ENCODE measurements around the gene CTNNA2. TPM values are rescaled to one million over a fixed set of nuclear protein-coding genes. Genes with fewer than 3 reads are reported as not detected.

Gene CTNNA2
- total RNA-seq, 2 experiments from 2014 or later, result not detected

- Mint-ChIP-seq H3K4me3 (no peak overlapping the region), H3K27ac (no peak overlapping the region), H3K27me3 (no peaks in the 10 kb centered on the region), H3K9me3 (no peaks in the 10 kb centered on the region), H3K36me3 (ENCODE audit: low read depth) (no peaks in the 10 kb centered on the region), H3K4me1 (no peaks in the 10 kb centered on the region)
- ChIA-PET CTCF (no interaction called here), POLR2A (no interaction called here)
- no peak for DNase-seq
These were observed 537.4 kb downstream of the CTNNA2 start for GRCh38 chr2:80050246-80050645.

- no peak overlapping the region for H3K27ac Mint-ChIP-seq
- H3K4me3 Mint-ChIP-seq, result no peak overlapping the region
- DNase-seq, result no peak
- ChIA-PET CTCF (no interaction called here), POLR2A (no interaction called here)
- H3K36me3 Mint-ChIP-seq (ENCODE audit: low read depth), result no peaks in the 10 kb centered on the region
- no peaks in the 10 kb centered on the region for H3K9me3 Mint-ChIP-seq
- no peaks in the 10 kb centered on the region for H3K4me1 Mint-ChIP-seq
- no peaks in the 10 kb centered on the region for H3K27me3 Mint-ChIP-seq
These were observed 540.9 kb downstream of the CTNNA2 start for GRCh38 chr2:80053522-80054345.

- Mint-ChIP-seq H3K4me1 (no peaks in the 10 kb centered on the region), H3K27me3 (no peaks in the 10 kb centered on the region), H3K4me3 (no peak overlapping the region), H3K9me3 (no peaks in the 10 kb centered on the region), H3K36me3 (ENCODE audit: low read depth) (no peaks in the 10 kb centered on the region), H3K27ac (no peak overlapping the region)
- ChIA-PET POLR2A (no interaction called here), CTCF (no interaction called here)
- no peak for DNase-seq
These were observed 541.5 kb downstream of the CTNNA2 start for GRCh38 chr2:80054346-80054675.

DNA sequence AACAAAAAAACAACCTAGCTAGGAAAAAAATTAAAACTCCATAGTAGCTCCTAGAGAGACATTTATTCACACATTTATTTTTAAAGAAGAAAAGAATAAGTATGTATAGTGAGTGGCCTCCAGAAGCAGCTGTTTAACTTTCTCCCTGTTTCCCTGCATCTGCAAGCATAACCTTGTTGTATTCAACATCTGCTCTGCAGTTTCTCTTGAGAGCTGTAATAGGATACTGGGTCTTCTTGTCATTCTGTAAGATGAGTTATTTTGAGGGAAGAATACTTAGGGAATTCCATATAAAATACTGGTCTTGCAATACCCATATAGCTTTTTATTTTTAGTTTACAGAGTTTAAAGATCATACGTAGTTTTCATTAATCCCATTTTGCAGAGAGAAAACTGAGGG is 545.1 kb downstream of the CTNNA2 start:
- POLR2A ChIA-PET, result no interaction called here
- DNase-seq, result no peak
- H3K4me3 Mint-ChIP-seq, result no peak overlapping the region
- no peaks in the 10 kb centered on the region for H3K4me1 Mint-ChIP-seq
- CTCF ChIA-PET, result no interaction called here
- no peaks in the 10 kb centered on the region for H3K27me3 Mint-ChIP-seq
- H3K27ac Mint-ChIP-seq, result no peak overlapping the region
- no peaks in the 10 kb centered on the region for H3K9me3 Mint-ChIP-seq
- H3K36me3 Mint-ChIP-seq (ENCODE audit: low read depth), result no peaks in the 10 kb centered on the region

DNA sequence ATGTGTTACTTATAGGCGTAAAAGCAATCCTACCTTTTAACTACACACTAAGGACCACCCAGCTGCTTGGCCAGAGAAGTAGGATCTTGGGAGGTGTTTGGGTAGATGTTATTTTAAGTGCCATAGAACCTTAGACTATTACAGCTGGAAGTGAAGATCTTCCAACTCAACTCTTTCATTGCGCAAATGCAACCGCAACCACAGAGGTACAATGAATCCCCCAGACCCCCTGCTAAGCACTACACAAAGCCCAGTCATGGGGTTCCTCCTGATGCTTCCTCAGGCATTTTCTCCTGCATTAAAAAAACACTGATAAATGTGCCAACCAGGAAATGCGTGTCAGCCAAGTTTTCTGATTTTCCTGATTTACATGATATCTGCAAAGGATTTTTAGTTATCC is 545.7 kb downstream of the CTNNA2 start:
- Mint-ChIP-seq H3K27me3 (no peaks in the 10 kb centered on the region), H3K4me3 (no peak overlapping the region), H3K27ac (no peak overlapping the region), H3K36me3 (ENCODE audit: low read depth) (no peaks in the 10 kb centered on the region), H3K9me3 (no peaks in the 10 kb centered on the region), H3K4me1 (no peaks in the 10 kb centered on the region)
- ChIA-PET POLR2A (no interaction called here), CTCF (no interaction called here)
- DNase-seq, result no peak

DNA sequence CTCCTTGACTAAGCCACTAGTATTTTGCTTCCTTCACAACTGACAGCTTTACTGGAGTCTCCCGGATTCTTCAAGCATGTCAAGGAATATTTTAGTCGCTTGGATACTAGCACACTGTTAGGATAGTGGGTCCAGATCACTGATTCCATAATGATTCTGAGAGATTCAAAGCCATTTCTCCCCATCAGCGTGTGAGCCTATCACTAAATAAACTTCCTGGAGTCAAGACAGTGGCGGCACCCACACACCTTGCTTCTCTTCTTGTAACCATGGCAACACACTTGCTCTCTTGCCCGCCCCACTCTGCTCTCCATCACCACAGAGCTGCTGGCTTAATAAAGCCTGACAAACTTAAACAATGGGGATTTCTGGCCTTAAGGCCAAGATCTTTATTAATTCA is 546.6 kb downstream of the CTNNA2 start:
- Mint-ChIP-seq H3K36me3 (ENCODE audit: low read depth) (no peaks in the 10 kb centered on the region), H3K9me3 (no peaks in the 10 kb centered on the region), H3K4me3 (no peak overlapping the region), H3K4me1 (no peaks in the 10 kb centered on the region), H3K27ac (no peak overlapping the region), H3K27me3 (no peaks in the 10 kb centered on the region)
- ChIA-PET CTCF (no interaction called here), POLR2A (no interaction called here)
- no peak for DNase-seq

DNA sequence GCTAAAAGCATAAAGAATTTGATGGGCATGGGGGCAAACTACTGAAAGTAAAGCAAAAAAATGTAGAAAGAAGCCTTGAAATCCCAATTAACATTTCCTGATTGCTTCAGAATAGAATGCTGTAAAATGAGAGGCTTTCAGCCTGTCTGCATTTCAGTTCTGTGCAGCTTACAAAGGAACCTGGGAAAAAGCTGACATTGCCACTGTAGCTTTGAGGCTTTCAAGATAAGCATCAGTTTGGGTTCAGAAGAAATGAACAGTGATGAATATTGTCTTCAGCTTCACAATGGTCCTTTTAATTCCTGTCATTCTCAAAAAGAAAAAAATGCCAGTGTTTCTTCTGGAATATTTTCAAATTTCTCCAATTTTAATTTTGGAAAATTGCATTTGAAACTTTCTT is 549.0 kb downstream of the CTNNA2 start:
- Mint-ChIP-seq H3K27ac (no peak overlapping the region), H3K36me3 (ENCODE audit: low read depth) (no peaks in the 10 kb centered on the region), H3K4me1 (no peaks in the 10 kb centered on the region), H3K4me3 (no peak overlapping the region), H3K27me3 (no peaks in the 10 kb centered on the region), H3K9me3 (no peaks in the 10 kb centered on the region)
- ChIA-PET POLR2A (no interaction called here), CTCF (no interaction called here)
- DNase-seq, result no peak

DNA sequence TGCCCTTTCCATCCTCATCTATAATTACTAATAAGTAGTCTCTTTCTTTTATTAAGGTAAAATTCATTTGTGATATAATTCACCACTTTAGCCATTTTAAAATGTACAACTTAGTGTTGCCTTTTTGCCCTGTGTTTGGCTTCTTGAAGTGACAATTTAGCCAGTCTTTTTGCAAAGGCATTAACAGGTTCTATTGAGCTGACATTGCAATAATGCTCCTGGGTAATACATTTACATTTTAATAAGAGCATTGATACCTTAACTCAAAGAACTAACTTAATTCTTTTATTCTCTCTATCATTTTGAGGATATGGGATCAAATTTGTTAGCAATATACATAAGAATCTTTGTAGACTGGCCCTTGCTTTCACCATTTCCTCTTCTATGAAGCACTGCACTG is 549.4 kb downstream of the CTNNA2 start:
- Mint-ChIP-seq H3K36me3 (ENCODE audit: low read depth) (no peaks in the 10 kb centered on the region), H3K4me3 (no peak overlapping the region), H3K4me1 (no peaks in the 10 kb centered on the region), H3K9me3 (no peaks in the 10 kb centered on the region), H3K27me3 (no peaks in the 10 kb centered on the region), H3K27ac (no peak overlapping the region)
- ChIA-PET POLR2A (no interaction called here), CTCF (interaction anchor here (0.7 kb wide), 1 partner anchor 26 kb away, joined by 3 read pairs; no protein-coding TSS in a partner anchor)
- no peak for DNase-seq

DNA sequence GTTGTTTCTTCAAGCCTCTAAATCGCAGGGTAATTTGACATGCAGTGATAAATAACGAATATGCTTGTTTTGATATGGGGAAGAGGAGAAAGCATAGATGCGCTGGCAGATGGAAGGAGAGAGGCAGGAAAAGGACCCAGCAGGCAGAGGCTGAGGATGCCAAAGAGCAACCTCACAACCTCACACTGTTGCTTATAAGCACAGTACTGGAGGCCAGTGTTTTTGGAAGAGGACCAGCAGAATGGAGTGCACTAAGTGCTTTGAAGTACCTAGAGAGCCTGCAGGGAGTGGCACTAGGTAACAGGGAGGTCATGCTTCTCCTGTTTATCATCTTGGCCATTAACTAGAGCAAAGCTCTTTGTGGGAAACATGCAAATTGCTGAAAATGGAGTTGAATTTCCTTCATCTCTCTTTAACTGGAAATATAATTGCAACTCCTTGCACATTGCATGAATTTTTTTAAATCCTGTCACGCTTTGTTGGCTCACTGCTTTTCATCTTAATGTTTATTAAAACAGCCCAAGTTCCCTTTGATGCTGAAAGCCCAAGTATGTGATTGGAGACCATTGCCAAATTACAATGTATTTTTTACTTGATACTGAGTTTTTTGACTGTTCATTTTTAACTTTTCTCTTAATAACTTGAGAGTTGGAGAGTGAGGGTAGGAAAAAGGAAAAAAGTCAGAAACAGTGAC is 555.3 kb downstream of the CTNNA2 start:
- Mint-ChIP-seq H3K27ac (no peak overlapping the region), H3K9me3 (no peaks in the 10 kb centered on the region), H3K27me3 (no peaks in the 10 kb centered on the region), H3K36me3 (ENCODE audit: low read depth) (no peaks in the 10 kb centered on the region), H3K4me1 (no peaks in the 10 kb centered on the region), H3K4me3 (no peak overlapping the region)
- POLR2A ChIA-PET, result no interaction called here
- DNase-seq, result no peak
- CTCF ChIA-PET, result no interaction called here

GRCh38 chr2:80070587-80070986 is 557.7 kb downstream of the CTNNA2 start:
- CTCF ChIA-PET, result no interaction called here
- DNase-seq, result no peak
- Mint-ChIP-seq H3K4me3 (no peak overlapping the region), H3K9me3 (no peaks in the 10 kb centered on the region), H3K4me1 (no peaks in the 10 kb centered on the region), H3K27ac (no peak overlapping the region), H3K27me3 (no peaks in the 10 kb centered on the region), H3K36me3 (ENCODE audit: low read depth) (no peaks in the 10 kb centered on the region)
- POLR2A ChIA-PET, result no interaction called here

DNA sequence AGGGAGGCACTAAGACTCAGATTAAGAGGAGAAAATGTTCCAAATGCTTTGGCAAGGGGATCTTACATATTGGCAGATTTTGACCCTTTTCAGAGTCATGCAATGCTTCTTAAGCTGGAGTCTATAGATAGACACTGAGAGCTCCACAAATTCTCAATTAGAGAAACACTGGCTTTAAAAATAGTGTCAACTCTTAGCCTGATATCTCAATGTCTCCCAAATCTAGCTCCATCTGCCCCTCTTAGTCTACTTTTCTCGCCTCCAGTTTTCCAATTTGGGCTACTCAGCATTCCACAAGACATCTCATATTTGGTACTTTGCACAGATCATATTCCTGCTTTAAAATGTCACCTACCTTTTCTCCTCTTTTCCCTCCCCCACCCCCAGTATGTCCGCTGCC is 559.1 kb downstream of the CTNNA2 start:
- POLR2A ChIA-PET, result no interaction called here
- Mint-ChIP-seq H3K9me3 (no peaks in the 10 kb centered on the region), H3K27me3 (no peaks in the 10 kb centered on the region), H3K4me3 (no peak overlapping the region), H3K27ac (no peak overlapping the region), H3K4me1 (no peaks in the 10 kb centered on the region), H3K36me3 (ENCODE audit: low read depth) (no peaks in the 10 kb centered on the region)
- DNase-seq, result no peak
- CTCF ChIA-PET, result no interaction called here

GRCh38 chr2:80073134-80073561 is 560.3 kb downstream of the CTNNA2 start:
- no peak overlapping the region for H3K4me3 Mint-ChIP-seq
- DNase-seq, result peak; percentile 22
- no peaks in the 10 kb centered on the region for H3K9me3 Mint-ChIP-seq
- no peaks in the 10 kb centered on the region for H3K4me1 Mint-ChIP-seq
- no peaks in the 10 kb centered on the region for H3K36me3 Mint-ChIP-seq (ENCODE audit: low read depth)
- ChIA-PET POLR2A (no interaction called here), CTCF (no interaction called here)
- H3K27me3 Mint-ChIP-seq, result no peaks in the 10 kb centered on the region
- no peak overlapping the region for H3K27ac Mint-ChIP-seq

DNA sequence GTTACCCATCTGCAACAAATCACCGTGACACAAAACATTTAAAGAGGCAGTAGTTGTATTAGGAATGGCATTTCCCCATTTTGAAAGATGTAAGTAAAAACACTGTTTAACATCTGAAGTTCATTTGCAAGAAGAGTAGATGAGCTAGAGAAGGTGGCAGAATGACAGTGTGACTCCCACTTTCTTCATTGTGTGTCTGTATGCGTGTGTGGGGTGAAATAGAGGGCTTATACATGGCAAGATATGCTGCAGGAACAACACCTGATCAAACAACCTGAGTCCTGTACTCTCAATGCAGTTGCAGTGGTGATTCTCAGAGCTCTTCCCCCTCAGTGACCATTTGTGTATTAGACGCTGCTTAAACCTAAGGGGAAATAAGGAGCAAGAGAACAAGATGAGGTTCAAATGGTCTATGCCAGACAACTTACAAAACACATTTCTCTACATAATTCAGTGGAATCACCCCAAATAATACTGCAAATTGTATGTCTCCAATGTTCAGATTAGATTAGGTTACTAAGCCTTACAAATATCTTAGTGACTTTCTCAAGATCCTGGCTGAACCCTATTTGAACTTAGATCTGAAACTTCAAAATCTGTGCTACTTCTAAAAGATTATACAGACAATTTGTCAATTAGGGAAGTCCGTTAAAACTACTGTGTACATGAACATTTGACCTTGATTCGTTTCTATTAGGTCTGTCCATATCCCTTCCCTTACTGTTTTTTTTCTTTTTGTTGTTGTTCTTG is 561.6 kb downstream of the CTNNA2 start:
- no peak for DNase-seq
- Mint-ChIP-seq H3K4me1 (no peaks in the 10 kb centered on the region), H3K9me3 (no peaks in the 10 kb centered on the region), H3K36me3 (ENCODE audit: low read depth) (no peaks in the 10 kb centered on the region), H3K27me3 (no peaks in the 10 kb centered on the region), H3K4me3 (no peak overlapping the region), H3K27ac (no peak overlapping the region)
- CTCF ChIA-PET, result no interaction called here
- POLR2A ChIA-PET, result no interaction called here
